Tibial artery (tissue), 4 donors: ENCODE results near the gene PM20D1.
"Not testable (repeated sequence)": the region's sequence is repeated elsewhere in the genome, so short reads cannot be mapped to it uniquely, and the experiment has no call there.

ENCODE experiments used
- DNase-seq, 2 donors: peaks; one replicate each; pipeline ENCODE4 v3.0.0-alpha.2; 2019
- H3K27ac ChIP-seq, 2 donors: fragments of 200-600 bp; sonication (generic) in 1 of 2; 1 replicate in 1 of 2; 2 replicates in 1 of 2; pipeline ENCODE4 v1.5.1; 2018 to 2019; ENCODE audit warnings: mild to moderate bottlenecking in 1 of 2
- H3K27me3 ChIP-seq, 2 donors: fragments of 200-600 bp; sonication (generic) in 1 of 2; one replicate each; pipeline versions ENCODE4 v1.5.1 to v1.6.0; 2016 to 2019
- H3K36me3 ChIP-seq, 3 donors: fragments of 200-600 bp; sonication (generic) in 2 of 3; one replicate each; pipeline ENCODE4 v1.5.1; 2016 to 2019; ENCODE audit warnings: mild to moderate bottlenecking in 2 of 3
- H3K4me1 ChIP-seq, 4 donors: fragments of 200-600 bp; sonication (generic) in 2 of 4; 1 replicate in 3 of 4; 2 replicates in 1 of 4; pipeline ENCODE4 v1.5.1; 2016 to 2019
- H3K4me3 ChIP-seq, 2 donors: fragments of 200-600 bp; sonication (generic) in 1 of 2; 1 replicate in 1 of 2; 2 replicates in 1 of 2; pipeline ENCODE4 v1.5.1; 2018 to 2019; ENCODE audit warnings: mild to moderate bottlenecking in 2 of 2
- H3K9me3 ChIP-seq, 3 donors: fragments of 200-600 bp; sonication (generic) in 1 of 3; one replicate each; pipeline ENCODE4 v1.5.1; 2016 to 2019
- CTCF ChIP-seq, 2 experiments: fragments of 200-600 bp in 1 of 2; fragments of 450-650 bp in 1 of 2; IDR thresholded peaks; one replicate each; pipeline ENCODE4 v1.5.1; 2017 to 2019; ENCODE audit warnings: antibody characterized with exemption in 2 of 2, mild to moderate bottlenecking in 1 of 2, moderate library complexity in 1 of 2
- intact Hi-C: fragments of 100-400 bp; cut with DNase I; formaldehyde crosslinking; loops from one replicate; pipeline ENCODE4 v1.15.0; 2023; ENCODE audit warnings: low total_unique reads

The PM20D1 gene

GRCh38 chr1:205861540-205861939 is 11.6 kb upstream of the PM20D1 start:
- intact Hi-C loops, result no loop called here
- TF ChIP-seq CTCF (IDR thresholded peaks at IDR 0.05), result no peak
- Histone ChIP-seq H3K27me3 (no peaks in the 10 kb centered on the region), H3K9me3 (no peaks in the 10 kb centered on the region), H3K36me3 (no peaks in the 10 kb centered on the region), H3K4me1 (no peaks in the 10 kb centered on the region), H3K4me3 (no peak overlapping the region), H3K27ac (no peak overlapping the region)
- no peak for DNase-seq

GRCh38 chr1:205858141-205858961 is 8.4 kb upstream of the PM20D1 start:
- Histone ChIP-seq H3K27me3 (no peaks in the 10 kb centered on the region), H3K27ac (no peak overlapping the region), H3K4me1 (no peaks in the 10 kb centered on the region), H3K36me3 (no peaks in the 10 kb centered on the region), H3K4me3 (no peak overlapping the region), H3K9me3 (no peaks in the 10 kb centered on the region)
- no peak for TF ChIP-seq CTCF (IDR thresholded peaks at IDR 0.05)
- no peak for DNase-seq
- intact Hi-C loops, result no loop called here

GRCh38 chr1:205857501-205857900 is 7.6 kb upstream of the PM20D1 start:
- intact Hi-C loops, H3K27me3 ChIP-seq, H3K4me1 ChIP-seq, H3K4me3 ChIP-seq, H3K9me3 ChIP-seq, H3K36me3 ChIP-seq, H3K27ac ChIP-seq, DNase-seq: not testable (repeated sequence)

- TF ChIP-seq CTCF (IDR thresholded peaks at IDR 0.05), result no peak
- no peak for DNase-seq
- intact Hi-C loops, result no loop called here
- Histone ChIP-seq H3K27me3 (no peaks in the 10 kb centered on the region), H3K27ac (no peak overlapping the region), H3K4me3 (no peak overlapping the region), H3K36me3 (peaks cover 0 to 6% (median 0%) of the 10 kb centered on the region in 3 donors), H3K4me1 (no peaks in the 10 kb centered on the region), H3K9me3 (no peaks in the 10 kb centered on the region)
Observed at GRCh38 chr1:205856433-205856832, 6.5 kb upstream of the PM20D1 start.

GRCh38 chr1:205852969-205853368 is 3.0 kb upstream of the PM20D1 start:
- DNase-seq, result no peak
- Histone ChIP-seq H3K27ac (no peak overlapping the region), H3K4me3 (no peak overlapping the region), H3K27me3 (no peaks in the 10 kb centered on the region), H3K36me3 (peaks cover 0 to 6% (median 0%) of the 10 kb centered on the region in 3 donors), H3K9me3 (no peaks in the 10 kb centered on the region), H3K4me1 (peaks cover 0 to 15% (median 0%) of the 10 kb centered on the region in 4 donors)
- TF ChIP-seq CTCF (IDR thresholded peaks at IDR 0.05), result no peak
- intact Hi-C loops, result no loop called here

- Histone ChIP-seq H3K9me3 (no peaks in the 10 kb centered on the region), H3K36me3 (peaks cover 0 to 6% (median 0%) of the 10 kb centered on the region in 3 donors), H3K27ac (no peak overlapping the region), H3K4me1 (peaks cover 0 to 15% (median 0%) of the 10 kb centered on the region in 4 donors), H3K27me3 (no peaks in the 10 kb centered on the region), H3K4me3 (no peak overlapping the region)
- intact Hi-C loops, result no loop called here
- TF ChIP-seq CTCF (IDR thresholded peaks at IDR 0.05), result no peak
- DNase-seq, result no peak
Observed at GRCh38 chr1:205851993-205852392, 2.1 kb upstream of the PM20D1 start.
